ENCODE measurements around the gene ATF6.

Gene ATF6

GRCh38 chr1:161727256-161727924, 38.7 kb upstream of the ATF6 start:
- ATAC-seq (replicated peaks), result peak; percentile 29
- no peaks in the 10 kb centered on the region for H3K27me3 Mint-ChIP-seq
- peaks cover 32 to 51% of the 10 kb centered on the region in 2 donors for H3K4me1 Mint-ChIP-seq (ENCODE audit: low read depth in 2 of 2)
- peaks cover 10% of the 10 kb centered on the region for H3K36me3 Mint-ChIP-seq (ENCODE audit: insufficient read depth)
- H3K4me3 Mint-ChIP-seq, result peak overlapping the region; percentile 98 to 99
- H3K27ac Mint-ChIP-seq, result peak overlapping the region; percentile 90 to 96
- no peaks in the 10 kb centered on the region for H3K9me3 Mint-ChIP-seq
- DNase-seq, result peak; percentile 27 to 42 (median 30)

GRCh38 chr1:161728376-161729226, 37.5 kb upstream of the ATF6 start:
- peak overlapping the region; percentile 98 to 99 for H3K4me3 Mint-ChIP-seq
- no peak for DNase-seq
- peaks cover 32 to 51% of the 10 kb centered on the region in 2 donors for H3K4me1 Mint-ChIP-seq (ENCODE audit: low read depth in 2 of 2)
- no peaks in the 10 kb centered on the region for H3K9me3 Mint-ChIP-seq
- ATAC-seq (replicated peaks), result no peak
- peak overlapping the region in 1 of 2 donors; percentile 90 for H3K27ac Mint-ChIP-seq
- peaks cover 10% of the 10 kb centered on the region for H3K36me3 Mint-ChIP-seq (ENCODE audit: insufficient read depth)
- no peaks in the 10 kb centered on the region for H3K27me3 Mint-ChIP-seq

- DNase-seq (no peak), ATAC-seq (replicated peaks) (no peak)
- Mint-ChIP-seq H3K4me3 (peak overlapping the region; percentile 13 to 60), H3K4me1 (ENCODE audit: low read depth in 2 of 2) (peaks cover 30 to 44% of the 10 kb centered on the region in 2 donors), H3K9me3 (no peaks in the 10 kb centered on the region), H3K27ac (peak overlapping the region; percentile 30 to 69), H3K36me3 (ENCODE audit: insufficient read depth) (peaks cover 10% of the 10 kb centered on the region), H3K27me3 (no peaks in the 10 kb centered on the region)
Measured at GRCh38 chr1:161730050-161730564, 36.0 kb upstream of the ATF6 start.

DNA sequence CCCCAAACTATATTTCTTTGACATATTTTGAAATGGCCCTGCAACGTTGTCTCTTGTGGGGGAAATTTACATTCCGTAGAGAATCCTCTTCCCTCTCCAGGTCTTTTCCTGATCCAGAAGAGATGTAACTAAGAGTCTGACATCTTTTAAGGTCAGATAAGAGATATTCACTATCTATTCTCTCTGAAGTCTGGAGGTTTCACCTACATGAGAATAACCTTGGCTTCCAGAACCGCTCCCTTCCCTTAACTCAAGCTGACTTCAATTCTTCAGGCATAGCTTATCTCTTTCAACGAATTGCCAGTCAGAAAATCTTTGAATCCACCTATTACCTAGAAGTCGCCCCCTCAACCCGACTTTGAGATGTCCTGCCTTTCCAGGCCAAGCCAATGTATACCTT, 34.9 kb upstream of the ATF6 start:
- no peak for DNase-seq
- H3K4me3 Mint-ChIP-seq, result no peak overlapping the region
- no peak for ATAC-seq (replicated peaks)
- peaks cover 7% of the 10 kb centered on the region for H3K36me3 Mint-ChIP-seq (ENCODE audit: insufficient read depth)
- no peaks in the 10 kb centered on the region for H3K9me3 Mint-ChIP-seq
- H3K27me3 Mint-ChIP-seq, result no peaks in the 10 kb centered on the region
- peaks cover 19 to 33% of the 10 kb centered on the region in 2 donors for H3K4me1 Mint-ChIP-seq (ENCODE audit: low read depth in 2 of 2)
- H3K27ac Mint-ChIP-seq, result no peak overlapping the region

DNA sequence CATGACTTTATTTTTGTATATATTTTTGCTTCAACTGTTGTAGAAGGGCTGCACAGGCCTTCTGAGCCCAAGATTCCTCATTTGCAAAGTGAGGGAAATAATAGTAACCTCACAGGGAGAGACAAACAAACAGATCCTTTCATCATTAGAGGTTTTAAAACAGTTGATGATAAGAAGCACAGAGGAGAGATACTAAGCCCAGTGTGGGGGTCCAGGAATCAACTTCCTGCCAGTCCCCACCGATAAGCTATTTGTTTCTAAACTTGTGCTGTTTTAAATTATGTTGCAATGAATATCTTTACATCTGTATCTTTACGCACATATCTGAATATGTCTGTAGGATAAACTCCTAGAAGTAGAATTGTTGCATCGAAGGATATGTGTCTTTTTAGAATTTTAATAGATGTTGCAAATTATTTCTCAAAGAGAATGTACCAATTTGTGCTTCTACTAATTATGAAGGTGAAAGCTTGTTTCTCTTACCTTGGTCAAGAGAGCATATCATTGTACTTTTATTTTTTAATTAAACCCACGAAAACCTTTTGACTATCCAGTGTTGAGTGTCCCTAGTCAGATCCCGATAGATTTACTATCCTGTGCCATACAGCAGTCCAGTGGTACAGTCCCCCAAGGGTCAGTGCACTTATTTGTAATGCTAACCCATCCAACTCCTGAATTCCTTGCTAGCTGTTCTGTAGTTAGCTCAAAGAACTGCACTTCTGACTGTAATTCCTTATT, 34.0 kb upstream of the ATF6 start:
- peaks cover 19 to 35% of the 10 kb centered on the region in 2 donors for H3K4me1 Mint-ChIP-seq (ENCODE audit: low read depth in 2 of 2)
- DNase-seq, result no peak
- H3K4me3 Mint-ChIP-seq, result no peak overlapping the region
- no peak for ATAC-seq (replicated peaks)
- H3K9me3 Mint-ChIP-seq, result no peaks in the 10 kb centered on the region
- no peaks in the 10 kb centered on the region for H3K27me3 Mint-ChIP-seq
- peaks cover 6% of the 10 kb centered on the region for H3K36me3 Mint-ChIP-seq (ENCODE audit: insufficient read depth)
- no peak overlapping the region for H3K27ac Mint-ChIP-seq

GRCh38 chr1:161733526-161733925, 32.6 kb upstream of the ATF6 start:
- Mint-ChIP-seq H3K27me3 (no peaks in the 10 kb centered on the region), H3K9me3 (no peaks in the 10 kb centered on the region), H3K36me3 (ENCODE audit: insufficient read depth) (no peaks in the 10 kb centered on the region), H3K27ac (no peak overlapping the region), H3K4me1 (ENCODE audit: low read depth in 2 of 2) (peaks cover 12 to 33% of the 10 kb centered on the region in 2 donors), H3K4me3 (no peak overlapping the region)
- DNase-seq (no peak), ATAC-seq (replicated peaks) (no peak)

GRCh38 chr1:161735837-161736236, 30.3 kb upstream of the ATF6 start:
- H3K27ac Mint-ChIP-seq, result peak overlapping the region in 1 of 2 donors; percentile 69
- H3K9me3 Mint-ChIP-seq, result no peaks in the 10 kb centered on the region
- peaks cover 5% of the 10 kb centered on the region for H3K36me3 Mint-ChIP-seq (ENCODE audit: insufficient read depth)
- ATAC-seq (replicated peaks) (no peak), DNase-seq (no peak)
- peak overlapping the region in 1 of 2 donors; percentile 2 for H3K4me3 Mint-ChIP-seq
- peaks cover 19 to 38% of the 10 kb centered on the region in 2 donors for H3K4me1 Mint-ChIP-seq (ENCODE audit: low read depth in 2 of 2)
- H3K27me3 Mint-ChIP-seq, result no peaks in the 10 kb centered on the region

GRCh38 chr1:161736335-161736969, 29.7 kb upstream of the ATF6 start:
- Mint-ChIP-seq H3K27me3 (no peaks in the 10 kb centered on the region), H3K4me1 (ENCODE audit: low read depth in 2 of 2) (peaks cover 21 to 42% of the 10 kb centered on the region in 2 donors), H3K27ac (peak overlapping the region in 1 of 2 donors; percentile 69), H3K4me3 (peak overlapping the region in 1 of 2 donors; percentile 2), H3K9me3 (no peaks in the 10 kb centered on the region), H3K36me3 (ENCODE audit: insufficient read depth) (peaks cover 5% of the 10 kb centered on the region)
- no peak for DNase-seq
- no peak for ATAC-seq (replicated peaks)

- ATAC-seq (replicated peaks) (no peak), DNase-seq (no peak)
- Mint-ChIP-seq H3K4me3 (no peak overlapping the region), H3K27me3 (no peaks in the 10 kb centered on the region), H3K27ac (no peak overlapping the region), H3K4me1 (ENCODE audit: low read depth in 2 of 2) (peaks cover 21 to 41% of the 10 kb centered on the region in 2 donors), H3K36me3 (ENCODE audit: insufficient read depth) (peaks cover 5% of the 10 kb centered on the region), H3K9me3 (no peaks in the 10 kb centered on the region)
Measured at GRCh38 chr1:161737625-161738024, 28.5 kb upstream of the ATF6 start.

- Mint-ChIP-seq H3K36me3 (ENCODE audit: insufficient read depth) (peaks cover 5% of the 10 kb centered on the region), H3K9me3 (no peaks in the 10 kb centered on the region), H3K4me3 (peak overlapping the region; percentile 48 to 78), H3K4me1 (ENCODE audit: low read depth in 2 of 2) (peaks cover 21 to 41% of the 10 kb centered on the region in 2 donors), H3K27ac (peak overlapping the region; percentile 82 to 89), H3K27me3 (no peaks in the 10 kb centered on the region)
- ATAC-seq (replicated peaks) (peak; percentile 96), DNase-seq (peak; percentile 63 to 71 (median 64))
Measured at GRCh38 chr1:161738627-161739287, 27.4 kb upstream of the ATF6 start.

DNA sequence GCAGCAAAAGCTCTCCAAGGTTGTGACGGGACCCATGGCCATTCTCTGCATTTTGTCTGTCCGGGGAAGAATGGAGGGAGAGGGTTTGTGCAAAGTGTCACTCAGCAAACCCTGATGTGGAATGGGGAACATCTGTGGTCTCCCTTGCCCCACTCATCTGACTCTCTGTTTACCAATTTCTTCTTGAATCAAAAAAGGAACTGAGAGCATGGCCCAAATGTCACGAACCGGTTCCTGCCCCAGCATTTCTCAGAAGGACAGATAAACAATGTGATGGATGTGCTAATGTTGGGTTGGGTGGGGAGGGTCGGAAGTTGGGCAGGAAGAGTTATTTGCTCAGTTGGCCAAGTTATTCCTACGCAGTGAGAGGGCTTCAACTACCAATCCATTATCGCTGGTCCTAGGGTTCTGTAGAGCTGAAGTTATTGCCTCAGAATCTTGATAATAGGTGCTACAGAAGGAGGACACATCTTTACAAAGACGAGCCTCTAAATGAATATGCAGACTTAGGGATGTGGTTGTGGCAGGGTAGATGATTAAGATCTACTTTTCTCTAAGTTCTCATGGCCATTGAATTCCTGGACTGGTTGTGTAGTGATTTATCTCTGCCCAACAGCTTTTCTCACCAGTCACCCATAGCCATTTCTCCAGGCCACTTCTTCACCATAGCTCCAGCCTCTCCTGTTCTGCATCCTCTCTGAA, 26.1 kb upstream of the ATF6 start:
- H3K4me1 Mint-ChIP-seq (ENCODE audit: low read depth in 2 of 2), result peaks cover 21 to 41% of the 10 kb centered on the region in 2 donors
- DNase-seq (no peak), ATAC-seq (replicated peaks) (no peak)
- peaks cover 5% of the 10 kb centered on the region for H3K36me3 Mint-ChIP-seq (ENCODE audit: insufficient read depth)
- H3K4me3 Mint-ChIP-seq, result peak overlapping the region in 1 of 2 donors; percentile 78
- no peaks in the 10 kb centered on the region for H3K27me3 Mint-ChIP-seq
- no peaks in the 10 kb centered on the region for H3K9me3 Mint-ChIP-seq
- peak overlapping the region; percentile 82 to 89 for H3K27ac Mint-ChIP-seq

- Mint-ChIP-seq H3K4me3 (no peak overlapping the region), H3K9me3 (no peaks in the 10 kb centered on the region), H3K36me3 (ENCODE audit: insufficient read depth) (peaks cover 5% of the 10 kb centered on the region), H3K27me3 (no peaks in the 10 kb centered on the region), H3K4me1 (ENCODE audit: low read depth in 2 of 2) (peaks cover 21 to 41% of the 10 kb centered on the region in 2 donors), H3K27ac (peak overlapping the region; percentile 7 to 32)
- ATAC-seq (replicated peaks), result no peak
- no peak for DNase-seq
Measured at GRCh38 chr1:161740921-161741320, 25.2 kb upstream of the ATF6 start.
